HG03280 (cell line): Measurements from ENCODE around the gene CRYBB3.
"Not testable (repeated sequence)": the region's sequence is repeated elsewhere in the genome, so short reads cannot be mapped to it uniquely, and the experiment has no call there.

Experiments
- ATAC-seq: cut with Tn5 transposase; IDR thresholded peaks from one replicate; pipeline ENCODE4 v1.9.1; 2021; ENCODE audit warnings: mild to moderate bottlenecking, moderate library complexity; ENCODE audit not compliant: unreplicated experiment

Gene CRYBB3

DNA sequence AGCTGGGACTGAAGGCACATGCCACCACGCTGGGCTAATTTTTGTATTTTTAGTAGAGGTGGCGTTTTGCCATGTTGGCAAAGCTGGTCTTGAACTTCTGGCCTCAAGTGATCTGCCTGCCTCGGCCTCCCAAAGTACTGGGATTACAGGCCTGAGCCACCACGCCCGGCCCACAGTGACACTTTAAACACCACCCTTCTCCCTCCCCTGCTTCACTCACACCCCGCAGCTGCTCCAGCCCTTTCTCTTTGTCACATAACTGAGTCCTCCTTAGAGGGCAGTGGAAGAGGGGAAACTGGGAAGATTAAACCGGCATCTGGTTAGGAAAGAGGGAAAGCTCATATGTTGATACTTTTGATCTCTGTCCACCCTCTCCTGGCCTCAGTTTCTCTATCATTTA lies 4.9 kb downstream of the CRYBB3 start:
- not testable (repeated sequence) for ATAC-seq

DNA sequence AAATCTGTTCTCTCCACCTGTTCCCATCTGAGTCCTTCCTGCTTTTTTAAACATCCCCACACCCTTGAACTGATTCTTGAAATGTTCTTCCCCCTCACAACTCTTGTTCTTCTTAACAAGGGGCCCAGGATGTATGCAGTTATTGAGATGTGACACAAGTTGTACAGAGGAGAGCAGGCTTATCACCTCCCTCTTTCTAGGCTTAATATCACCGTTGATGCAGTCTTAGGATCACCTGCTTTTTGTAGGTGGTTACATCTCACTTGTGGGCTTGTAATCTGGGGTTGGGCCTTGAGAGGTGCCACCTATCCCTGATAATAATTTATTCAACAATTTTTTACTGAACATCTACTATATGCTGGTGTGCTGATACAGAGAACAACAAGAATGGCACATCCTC lies 6.2 kb downstream of the CRYBB3 start:
- ATAC-seq, result no peak

DNA sequence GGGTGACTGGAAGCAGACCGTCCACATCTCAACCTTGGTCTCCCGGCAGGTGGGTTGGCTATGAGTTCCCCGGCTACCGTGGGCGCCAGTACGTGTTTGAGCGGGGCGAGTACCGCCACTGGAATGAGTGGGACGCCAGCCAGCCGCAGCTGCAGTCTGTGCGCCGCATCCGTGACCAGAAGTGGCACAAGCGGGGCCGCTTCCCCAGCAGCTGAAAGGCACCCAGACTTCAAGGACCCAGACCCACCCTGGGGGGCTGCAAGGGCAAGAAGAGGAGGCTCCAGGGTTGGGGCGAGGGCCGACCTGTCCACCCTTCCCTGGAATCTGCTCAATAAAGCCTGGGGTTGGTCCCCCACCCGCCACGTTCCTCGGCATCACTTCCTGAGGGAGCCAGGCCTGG lies 7.3 kb downstream of the CRYBB3 start:
- no peak for ATAC-seq

DNA sequence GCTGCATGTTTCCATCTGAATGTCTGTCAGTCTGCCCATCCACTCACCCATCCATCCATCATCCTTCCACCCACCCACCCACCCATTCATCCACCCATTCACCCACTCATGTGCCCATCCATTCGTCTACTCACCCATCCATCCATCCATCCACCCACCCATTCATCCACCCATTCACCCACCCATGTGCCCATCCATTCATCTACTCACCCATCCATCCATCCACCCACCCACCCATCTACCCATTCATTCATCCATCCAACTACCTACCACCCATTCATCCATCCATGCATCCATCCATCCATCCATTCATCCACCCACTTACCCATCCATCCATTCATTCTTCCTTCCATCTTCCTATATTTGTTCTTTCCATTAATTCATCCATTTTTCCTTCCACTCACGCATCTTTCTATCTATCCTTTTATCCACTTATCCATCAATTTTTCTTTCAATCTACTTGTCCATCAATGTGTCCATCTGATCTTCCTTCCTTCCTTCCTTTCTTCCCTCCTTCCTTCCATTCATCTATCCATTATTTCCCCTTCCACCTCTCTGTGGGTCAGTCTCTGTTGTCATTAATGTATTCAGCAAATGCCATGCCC lies 8.0 kb downstream of the CRYBB3 start:
- ATAC-seq, result no peak

DNA sequence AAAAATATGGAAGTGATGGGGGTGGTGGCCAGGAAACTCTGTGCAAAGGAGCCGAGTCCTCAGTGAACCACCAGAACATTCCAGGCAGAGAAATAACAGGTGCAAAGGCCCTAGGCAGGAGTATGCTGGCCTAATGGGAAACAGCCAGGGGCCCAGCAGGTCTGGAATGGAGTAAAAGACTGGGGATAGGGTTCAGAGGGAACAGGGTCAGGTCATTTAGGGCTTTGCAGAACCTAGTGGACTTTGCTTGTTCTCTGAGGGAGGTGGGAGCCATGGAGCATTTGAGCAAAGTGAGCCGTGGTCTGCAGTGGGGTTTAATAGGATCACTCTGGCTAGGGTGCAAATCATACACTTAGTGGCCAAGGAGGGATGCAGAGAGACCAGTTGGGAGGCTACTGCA lies 8.7 kb downstream of the CRYBB3 start:
- ATAC-seq, result no peak

DNA sequence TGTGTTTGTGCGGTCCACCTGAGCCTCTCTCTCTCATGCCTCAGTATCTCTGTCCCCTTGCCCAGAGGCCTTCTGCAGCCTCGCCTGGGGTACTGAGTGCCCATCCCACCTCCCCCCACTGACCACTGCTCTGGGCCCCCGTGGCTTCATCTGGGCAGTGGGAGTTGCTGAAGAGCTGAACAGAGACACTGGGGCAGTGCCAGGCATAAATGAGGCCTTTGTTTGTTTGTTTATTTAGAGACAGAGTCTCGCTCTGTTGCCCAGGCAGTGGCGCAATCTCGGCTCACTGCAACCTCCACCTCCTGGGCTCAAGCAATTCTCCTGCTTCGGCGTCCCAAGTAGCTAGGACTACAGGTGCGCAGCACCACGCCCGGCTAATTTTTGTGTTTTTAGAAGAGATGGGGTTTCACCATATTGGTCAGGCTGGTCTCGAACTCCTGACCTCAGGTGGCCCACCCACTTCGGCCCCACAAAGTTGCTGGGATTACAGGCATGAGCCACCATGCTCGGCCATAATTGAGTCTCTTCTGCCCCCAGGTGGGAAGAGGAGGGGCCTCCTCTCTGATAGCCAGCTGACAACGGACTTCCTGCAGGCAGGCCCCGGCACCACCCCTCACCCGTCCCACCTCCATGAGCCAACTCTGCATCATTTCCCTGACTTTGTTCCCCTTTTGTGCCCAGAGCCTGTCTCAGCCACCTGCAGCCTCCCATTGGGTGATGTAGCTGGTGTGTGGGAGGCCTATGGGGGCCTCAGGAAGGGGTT lies 9.3 kb downstream of the CRYBB3 start:
- no peak for ATAC-seq

DNA sequence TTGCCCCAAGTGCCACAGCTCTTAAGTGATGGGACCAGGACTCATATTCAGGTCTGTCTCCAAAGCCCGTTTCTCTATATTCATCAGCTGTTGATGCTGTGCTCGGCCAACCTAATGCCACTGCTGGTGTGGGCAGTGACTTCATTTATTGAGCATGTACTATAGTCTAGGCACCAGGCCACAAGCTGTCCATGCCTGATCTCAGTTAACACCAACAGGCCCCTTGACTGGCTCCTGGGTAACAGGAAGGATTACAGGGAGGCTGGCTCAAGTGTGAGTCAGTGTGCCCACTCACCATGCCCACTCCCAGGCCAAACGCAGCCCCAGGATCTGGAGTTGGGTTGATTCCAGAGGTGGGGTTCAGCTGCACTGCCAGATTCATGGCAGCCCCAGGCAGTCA lies 11.1 kb downstream of the CRYBB3 start:
- ATAC-seq, result no peak

DNA sequence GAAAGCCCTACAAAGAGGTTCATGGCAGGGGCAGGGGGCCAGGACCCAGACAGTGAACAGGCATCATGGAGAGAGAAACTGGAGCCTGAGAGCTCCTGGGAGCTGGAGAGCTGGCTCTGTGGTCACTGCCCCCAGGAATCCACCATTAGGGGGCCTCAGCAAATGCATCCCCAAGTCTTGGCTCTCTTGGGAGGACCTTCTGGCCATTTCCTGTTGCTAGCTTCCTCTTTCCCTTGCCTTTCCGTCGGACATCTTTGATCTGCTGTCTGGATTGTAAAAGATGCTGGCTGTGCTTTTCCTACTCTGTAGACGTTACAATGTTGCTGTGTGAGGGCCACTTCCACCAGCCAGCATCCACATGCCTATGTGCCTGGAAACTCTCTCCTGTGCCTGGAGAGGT lies 12.7 kb downstream of the CRYBB3 start:
- no peak for ATAC-seq

DNA sequence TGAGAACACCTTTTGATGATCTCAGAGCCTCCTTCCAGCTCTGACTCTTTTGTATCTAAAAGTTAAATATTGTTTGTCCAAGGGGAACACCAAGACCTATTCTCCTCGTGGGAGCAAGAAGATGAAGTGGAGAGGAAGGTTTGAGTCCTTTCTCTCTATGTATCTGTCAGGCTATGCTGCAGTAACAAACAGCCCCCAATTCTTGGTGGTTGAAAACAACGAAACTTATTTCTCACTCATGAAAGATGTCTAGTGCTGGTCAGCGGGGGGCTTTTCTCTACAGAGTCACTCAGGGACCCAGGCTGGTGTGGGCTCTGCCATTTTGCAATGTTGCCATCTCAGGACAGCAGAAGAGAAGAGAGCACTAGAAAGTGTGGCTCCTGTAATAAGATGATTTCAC lies 13.6 kb downstream of the CRYBB3 start:
- no peak for ATAC-seq

DNA sequence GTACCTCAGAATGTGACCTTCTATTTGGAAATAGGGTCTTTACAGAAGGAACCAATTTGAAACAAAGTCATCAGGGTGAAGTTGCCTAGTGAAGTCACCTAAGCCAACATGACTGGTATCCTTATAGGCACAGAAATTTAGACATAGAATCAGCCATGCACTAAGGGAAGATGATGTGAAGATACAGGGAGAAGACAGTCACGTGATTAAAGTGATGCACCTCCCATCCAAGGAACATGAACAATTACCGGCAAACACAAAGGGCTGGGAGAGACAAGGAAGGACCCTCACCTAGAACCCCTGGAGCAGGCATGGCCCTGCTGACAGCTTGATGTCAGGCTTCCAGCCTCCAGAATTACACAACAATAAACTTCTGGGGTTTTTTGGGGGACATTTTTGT lies 16.6 kb downstream of the CRYBB3 start:
- ATAC-seq, result no peak

DNA sequence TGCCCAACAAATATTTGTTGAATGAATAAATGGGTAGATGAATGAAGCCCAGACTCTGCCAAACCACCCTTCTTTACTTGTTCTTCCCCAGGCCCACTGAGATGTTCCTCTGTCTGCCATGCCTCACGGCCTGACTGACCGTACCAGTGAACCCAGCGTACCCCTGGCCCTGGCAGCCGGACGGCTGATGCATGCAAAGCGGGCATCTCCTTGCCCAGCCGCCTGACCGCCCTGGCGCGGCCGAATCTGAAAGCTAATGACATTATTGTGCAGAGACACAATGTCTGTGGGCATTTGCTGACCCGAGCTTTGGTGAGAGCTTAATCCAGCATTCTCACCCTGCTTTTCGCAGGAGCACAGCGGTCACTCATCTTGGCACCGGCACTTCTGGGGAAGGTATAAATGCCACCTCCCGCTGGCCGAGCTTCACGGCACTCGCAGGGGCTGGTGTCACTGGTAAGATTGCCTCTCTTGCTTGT lies 19.6 kb downstream of the CRYBB3 start, which contains the start of gene CRYBB2:
CRYBB2 (plus strand) TSS at position 429 of the 479 bp plus-strand sequence. CDS start 1,791 bp downstream, outside the sequence.
- no peak for ATAC-seq

DNA sequence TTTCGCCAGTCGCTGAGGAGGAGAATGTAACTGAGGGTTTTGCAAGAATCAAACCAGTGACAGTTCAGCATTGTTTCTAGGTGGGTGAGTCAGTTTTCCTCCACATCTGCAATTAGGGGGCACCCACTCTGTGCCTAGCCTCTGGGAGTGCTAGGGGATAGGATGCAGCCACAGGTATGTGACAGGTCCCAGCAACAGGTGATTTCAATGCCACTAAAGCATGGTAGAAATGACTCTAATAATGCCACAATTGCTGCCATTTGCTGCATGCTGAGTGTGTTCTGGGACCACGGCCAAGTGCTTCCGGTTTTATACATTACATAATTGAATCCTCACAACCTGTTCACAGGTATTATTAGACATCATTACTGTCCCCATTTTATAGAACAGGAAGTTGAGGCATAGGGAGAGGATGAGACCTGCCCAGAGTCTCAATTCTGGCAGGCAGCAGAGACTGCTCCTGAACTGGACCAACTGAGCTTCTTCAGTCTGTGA lies 20.3 kb downstream of the CRYBB3 start:
- no peak for ATAC-seq

DNA sequence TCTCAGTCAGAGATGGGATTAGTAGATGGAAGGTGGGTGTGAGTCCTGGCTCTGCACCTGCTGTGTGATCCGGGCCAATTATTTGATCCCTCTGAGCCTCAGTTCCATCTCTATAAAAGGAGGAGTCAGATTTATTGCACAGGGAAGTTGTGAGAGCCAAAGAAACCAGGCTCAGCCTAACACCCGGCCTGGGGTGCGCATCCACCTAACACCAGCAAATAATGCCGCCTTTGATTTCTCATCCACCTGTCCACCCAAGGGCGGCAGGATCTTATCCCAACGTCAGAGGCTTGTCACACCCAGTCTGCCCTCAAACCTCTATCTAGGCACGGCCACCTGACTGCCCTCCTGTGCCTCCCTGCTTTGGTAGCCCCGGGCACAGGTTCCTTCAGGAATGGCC lies 22.1 kb downstream of the CRYBB3 start:
- ATAC-seq, result no peak

DNA sequence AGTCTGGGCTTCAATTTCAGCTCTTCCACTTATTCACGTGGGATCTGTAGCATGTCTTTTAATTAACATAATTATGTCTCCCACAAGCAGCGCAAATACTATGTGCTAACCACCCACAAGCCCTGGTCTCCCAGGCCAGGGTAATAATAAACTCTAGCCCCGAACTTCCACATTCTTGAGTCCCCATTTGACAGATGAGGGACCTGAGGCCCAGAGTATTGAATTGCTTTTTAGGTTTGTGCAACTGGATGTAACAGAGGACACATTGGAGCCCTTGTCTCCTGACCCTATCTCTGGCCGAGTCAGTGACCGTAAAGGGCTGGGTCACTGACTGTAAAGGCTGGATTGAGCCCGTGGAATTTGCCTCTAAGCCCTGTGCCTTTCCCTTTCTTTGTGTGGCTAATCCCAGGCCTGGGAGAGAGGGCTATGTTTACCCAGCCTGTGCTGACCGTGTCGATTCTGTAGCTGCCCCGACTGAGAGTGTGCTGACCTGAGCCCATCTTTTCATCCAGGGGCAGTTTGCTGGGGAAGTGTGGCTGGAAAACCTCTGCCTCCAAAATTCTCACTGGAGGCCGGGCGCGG lies 23.7 kb downstream of the CRYBB3 start:
- no peak for ATAC-seq

DNA sequence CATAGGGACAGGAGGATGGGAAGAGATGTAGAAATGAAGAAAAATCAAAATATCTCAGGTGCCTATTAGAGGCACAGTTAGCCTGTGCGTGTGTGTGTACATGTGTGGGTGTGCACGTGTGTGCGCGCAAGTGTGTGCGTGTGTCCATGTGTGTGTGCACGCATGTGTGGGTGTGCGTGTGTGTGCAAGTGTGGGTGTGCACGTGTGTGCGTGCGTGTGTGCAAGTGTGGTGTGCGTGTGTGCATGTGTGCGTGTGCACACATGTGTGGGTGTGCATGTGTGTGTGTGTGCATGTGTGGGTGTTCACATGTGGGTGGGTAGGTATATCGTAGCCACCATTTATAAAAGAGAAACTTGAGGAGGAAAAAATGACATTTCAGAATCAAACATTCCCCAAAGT lies 29.2 kb downstream of the CRYBB3 start:
- ATAC-seq, result no peak

DNA sequence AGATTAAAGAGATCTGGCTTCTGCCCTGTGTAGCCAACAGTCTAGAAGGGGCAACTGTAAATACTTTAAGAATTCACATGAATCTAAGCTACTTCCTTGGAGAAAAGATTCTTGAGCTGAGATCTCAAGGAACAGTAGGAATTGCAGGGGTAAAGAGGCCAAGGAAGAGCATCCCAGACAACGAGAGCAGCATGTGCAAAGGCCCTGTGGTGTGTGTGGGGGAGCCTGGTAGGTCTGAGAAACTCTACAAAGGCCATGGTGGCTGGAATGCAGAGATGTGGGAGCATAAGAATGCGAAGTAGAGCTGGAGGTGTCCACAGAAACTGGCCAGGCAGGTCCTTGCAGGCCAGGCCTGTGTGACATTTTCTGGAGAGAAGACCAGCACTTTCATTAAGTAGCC lies 31.1 kb downstream of the CRYBB3 start:
- not testable (repeated sequence) for ATAC-seq

DNA sequence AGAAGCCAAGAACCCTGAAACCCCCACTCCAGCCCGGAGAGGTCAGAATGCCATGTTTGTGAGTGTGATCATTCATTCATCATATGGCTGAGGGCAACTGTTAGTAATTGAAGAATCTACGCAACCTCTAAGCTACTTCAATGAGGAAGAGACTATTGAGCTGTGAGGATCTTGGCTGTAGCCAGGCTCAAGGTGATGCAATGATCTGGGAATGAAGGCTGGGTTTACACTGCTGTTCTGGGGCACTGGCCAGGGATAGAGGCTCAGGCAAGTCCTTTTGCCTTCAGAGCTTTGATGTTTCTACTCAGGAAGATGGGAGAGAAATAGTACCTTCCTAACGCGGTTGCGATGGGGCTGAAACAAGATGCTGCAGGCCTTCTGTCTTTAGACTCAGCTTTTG lies 32.6 kb downstream of the CRYBB3 start:
- ATAC-seq, result no peak

DNA sequence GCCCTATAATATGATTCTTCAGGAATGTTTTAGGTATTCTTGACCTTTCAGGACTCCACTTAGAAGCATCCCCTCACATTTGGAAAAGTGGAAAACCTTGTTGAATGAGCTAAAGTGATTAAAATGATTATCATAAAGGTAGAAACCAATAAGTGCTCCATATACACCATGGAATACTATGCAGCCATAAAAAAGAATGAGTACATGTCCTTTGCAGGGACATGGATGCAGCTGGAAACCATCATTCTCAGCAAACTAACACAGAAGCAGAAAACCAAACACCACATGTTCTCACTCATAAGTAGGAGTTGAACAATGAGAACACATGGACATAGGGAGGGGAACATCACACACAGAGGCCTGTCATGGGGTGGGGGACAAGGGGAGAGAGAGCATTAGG lies 34.0 kb downstream of the CRYBB3 start:
- ATAC-seq, result not testable (repeated sequence)

DNA sequence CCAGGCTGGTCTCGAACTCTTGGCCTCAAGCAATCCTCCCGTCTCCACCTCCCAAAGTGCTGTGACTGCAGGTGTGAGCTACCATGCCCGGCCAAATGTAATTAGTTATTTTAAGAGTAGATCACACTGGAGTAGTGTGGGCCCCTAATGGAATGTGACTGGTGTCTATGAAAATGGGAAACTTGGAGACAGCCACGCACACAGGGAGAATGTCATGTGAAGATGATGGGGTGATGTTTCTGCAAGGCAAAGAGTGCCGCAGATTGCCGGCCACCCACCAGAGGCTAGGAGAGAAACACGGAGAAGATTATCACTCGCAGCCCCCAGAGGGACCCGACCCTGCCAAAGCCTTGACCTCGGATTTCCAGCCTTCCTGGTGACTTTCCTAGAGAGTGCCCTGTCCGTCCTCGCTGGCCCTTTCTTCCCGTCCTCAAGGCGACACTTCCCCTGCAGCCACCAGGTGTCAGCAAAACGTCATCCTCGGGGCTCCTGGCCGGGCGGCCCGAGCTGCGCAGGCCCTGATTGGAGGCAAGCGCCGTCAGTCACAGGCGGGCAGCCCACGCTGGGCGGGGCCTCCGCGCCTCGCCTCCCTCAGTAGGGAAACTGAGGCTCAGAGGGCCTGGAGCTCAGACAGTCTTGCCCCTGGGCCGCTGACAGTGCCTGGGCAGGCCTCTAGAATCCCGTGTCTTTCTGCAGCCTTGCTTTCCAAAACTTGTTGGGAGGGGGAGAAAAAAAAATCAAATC lies 36.1 kb downstream of the CRYBB3 start:
- ATAC-seq, result peak; percentile 76

DNA sequence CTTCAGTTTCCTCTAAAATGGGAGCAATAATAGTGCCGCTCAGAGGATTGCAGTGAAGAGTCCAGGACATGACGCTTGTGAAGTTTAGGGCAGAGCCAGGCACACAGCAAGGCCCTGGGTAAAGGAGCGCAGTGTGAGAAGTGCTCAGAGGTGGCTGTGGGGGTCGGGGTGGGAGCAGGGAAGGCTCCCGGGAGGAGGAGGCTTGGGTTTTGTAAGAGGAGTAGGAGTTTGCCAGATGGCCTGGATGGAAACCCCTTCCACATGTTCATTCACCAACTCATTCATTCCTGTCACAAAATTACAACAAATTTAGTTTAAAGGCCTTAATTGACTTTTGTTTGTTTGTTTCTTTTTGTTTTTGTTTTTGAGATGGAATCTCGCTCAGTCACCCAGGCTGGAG lies 36.8 kb downstream of the CRYBB3 start:
- ATAC-seq, result no peak

DNA sequence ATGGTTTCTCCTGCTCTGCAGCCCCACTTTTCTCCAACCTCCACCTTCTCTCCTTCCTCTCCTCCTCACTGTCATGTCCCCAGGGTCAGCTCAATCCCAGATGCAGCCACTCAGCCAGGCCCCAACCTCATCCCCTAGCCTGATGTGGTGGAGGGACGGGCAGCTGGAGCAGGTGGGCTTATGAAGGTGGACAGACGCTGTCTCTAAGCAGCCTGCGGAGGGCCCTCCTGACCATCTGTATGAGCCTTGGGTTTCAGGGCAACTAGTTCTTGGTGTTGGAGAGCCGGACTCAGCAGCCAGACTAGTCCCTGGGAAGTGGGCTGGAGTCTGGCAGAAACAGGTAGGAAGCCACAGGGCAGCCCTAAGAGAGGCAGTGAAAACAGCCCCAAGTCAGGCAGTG lies 37.8 kb downstream of the CRYBB3 start:
- ATAC-seq, result no peak
